ENCODE measurements around the gene FOXC1. TPM values are rescaled to one million over a fixed set of nuclear protein-coding genes. Genes with fewer than 3 reads are reported as not detected.

FOXC1 gene
- total RNA-seq, 1 experiment from 2014 or later, result 16.5 TPM

- no peak overlapping the region for H3K4me3 Mint-ChIP-seq (ENCODE audit: low read depth, unreplicated experiment)
- no peak overlapping the region for H3K27ac Mint-ChIP-seq (ENCODE audit: unreplicated experiment)
- CTCF ChIA-PET, result no interaction called here
- H3K9me3 Mint-ChIP-seq (ENCODE audit: low read depth, unreplicated experiment), result no peaks in the 10 kb centered on the region
- H3K27me3 Mint-ChIP-seq (ENCODE audit: unreplicated experiment), result peaks cover 2% of the 10 kb centered on the region
- TF ChIP-seq CTCF (IDR thresholded peaks at IDR 0.05; ENCODE audit: unreplicated experiment), result no peak
- DNase-seq, result no peak
- H3K36me3 Mint-ChIP-seq (ENCODE audit: insufficient read depth, unreplicated experiment), result no peaks in the 10 kb centered on the region
- H3K4me1 Mint-ChIP-seq (ENCODE audit: low read depth, unreplicated experiment), result peaks cover 21% of the 10 kb centered on the region
- intact Hi-C loops (cut with micrococcal nuclease; ENCODE audit: unreplicated experiment), result loop anchor here (5.0 kb wide), 2 partner anchors 753 to 1033 kb away; no protein-coding TSS in a partner anchor
- BruUV-seq (replicated peaks), result no TSS peak
Measured at GRCh38 chr6:1599469-1599868, 10.2 kb upstream of the FOXC1 start.

DNA sequence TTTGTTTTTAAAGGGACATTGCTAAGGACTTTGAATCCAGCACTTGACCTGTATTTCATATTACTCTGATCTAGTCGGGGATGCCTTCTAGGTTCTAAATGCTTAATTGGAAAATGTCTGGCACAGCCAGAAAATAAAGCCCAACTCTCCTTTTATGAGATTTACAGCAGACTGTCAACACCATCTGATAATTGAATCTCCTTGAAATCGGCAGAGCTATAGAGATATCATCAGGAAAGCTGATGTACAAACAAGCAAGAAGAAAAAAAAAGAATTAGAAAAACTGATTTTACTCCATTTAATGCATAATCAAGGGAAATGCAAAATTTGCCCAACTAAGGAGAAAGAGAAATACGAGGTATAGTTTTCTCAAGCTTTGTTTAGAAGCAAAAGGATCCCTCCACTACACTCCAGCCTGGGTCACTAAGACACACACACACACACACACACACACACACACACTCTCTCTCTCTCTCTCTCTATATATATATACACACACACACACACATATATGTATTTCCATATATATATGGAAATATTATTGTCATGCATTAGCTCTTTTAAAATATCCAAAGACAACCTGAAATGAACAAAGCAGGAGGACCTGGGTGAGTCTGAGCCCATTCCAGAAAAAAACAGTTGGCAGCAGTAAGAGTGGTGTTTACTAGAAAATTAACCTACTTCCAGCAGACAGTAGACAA, 9.5 kb upstream of the FOXC1 start:
- TF ChIP-seq CTCF (IDR thresholded peaks at IDR 0.05; ENCODE audit: unreplicated experiment), result no peak
- CTCF ChIA-PET, result no interaction called here
- H3K9me3 Mint-ChIP-seq (ENCODE audit: low read depth, unreplicated experiment), result no peaks in the 10 kb centered on the region
- H3K36me3 Mint-ChIP-seq (ENCODE audit: insufficient read depth, unreplicated experiment), result no peaks in the 10 kb centered on the region
- no peaks in the 10 kb centered on the region for H3K27me3 Mint-ChIP-seq (ENCODE audit: unreplicated experiment)
- H3K4me1 Mint-ChIP-seq (ENCODE audit: low read depth, unreplicated experiment), result peaks cover 21% of the 10 kb centered on the region
- intact Hi-C loops (cut with micrococcal nuclease; ENCODE audit: unreplicated experiment), result no loop called here
- H3K4me3 Mint-ChIP-seq (ENCODE audit: low read depth, unreplicated experiment), result no peak overlapping the region
- no peak overlapping the region for H3K27ac Mint-ChIP-seq (ENCODE audit: unreplicated experiment)
- no TSS peak for BruUV-seq (replicated peaks)
- no peak for DNase-seq

GRCh38 chr6:1600764-1601157, 9.0 kb upstream of the FOXC1 start:
- Mint-ChIP-seq H3K36me3 (ENCODE audit: insufficient read depth, unreplicated experiment) (no peaks in the 10 kb centered on the region), H3K9me3 (ENCODE audit: low read depth, unreplicated experiment) (no peaks in the 10 kb centered on the region), H3K27ac (ENCODE audit: unreplicated experiment) (no peak overlapping the region), H3K27me3 (ENCODE audit: unreplicated experiment) (no peaks in the 10 kb centered on the region), H3K4me3 (ENCODE audit: low read depth, unreplicated experiment) (no peak overlapping the region), H3K4me1 (ENCODE audit: low read depth, unreplicated experiment) (peaks cover 21% of the 10 kb centered on the region)
- no TSS peak for BruUV-seq (replicated peaks)
- CTCF ChIA-PET, result no interaction called here
- DNase-seq, result no peak
- intact Hi-C loops (cut with micrococcal nuclease; ENCODE audit: unreplicated experiment), result no loop called here
- TF ChIP-seq CTCF (IDR thresholded peaks at IDR 0.05; ENCODE audit: unreplicated experiment), result no peak

DNA sequence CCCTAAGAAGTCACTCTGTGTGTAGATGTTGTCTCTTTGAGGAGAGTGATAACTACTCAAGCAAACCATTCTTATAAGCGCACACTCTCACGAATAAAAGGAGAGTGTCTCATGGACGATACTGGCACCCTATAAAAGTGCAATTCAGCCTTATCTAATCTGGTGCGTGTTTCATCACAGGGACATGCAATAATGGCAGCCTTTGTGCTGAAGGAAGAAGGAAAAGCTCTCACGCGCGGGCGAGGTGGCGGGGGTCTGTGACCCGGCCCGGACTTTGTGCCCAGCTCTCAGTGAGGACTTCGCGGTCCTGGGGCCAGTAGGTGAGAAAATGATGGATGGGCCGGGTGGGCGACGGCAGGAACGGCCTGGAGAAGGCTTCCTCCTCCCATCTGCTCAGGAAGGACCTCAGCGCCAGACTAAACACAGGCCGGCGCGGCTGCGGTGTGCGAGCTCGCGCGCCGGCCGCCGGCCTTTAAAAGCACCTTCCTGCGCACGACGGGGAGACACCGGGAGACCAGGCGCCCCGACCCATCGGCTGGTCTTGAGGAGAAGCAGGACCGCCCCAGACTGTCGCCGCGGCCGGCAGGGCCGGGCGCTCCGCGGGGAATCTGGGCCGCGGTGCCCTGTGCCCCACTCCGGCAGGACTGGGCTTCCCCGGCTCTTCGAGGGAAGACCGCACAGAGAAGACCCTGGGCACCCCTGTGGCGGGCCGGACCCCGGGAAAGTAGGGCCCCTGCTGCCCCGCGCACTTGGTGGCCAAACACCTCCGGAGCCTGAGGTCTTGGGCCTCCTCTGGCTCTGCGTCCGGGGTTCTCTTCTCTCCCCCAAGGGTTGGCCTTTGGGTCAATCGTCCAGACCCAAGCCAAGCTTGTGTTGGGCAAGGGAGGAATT, 8.3 kb upstream of the FOXC1 start:
- Mint-ChIP-seq H3K4me1 (ENCODE audit: low read depth, unreplicated experiment) (peaks cover 21% of the 10 kb centered on the region), H3K27me3 (ENCODE audit: unreplicated experiment) (no peaks in the 10 kb centered on the region), H3K9me3 (ENCODE audit: low read depth, unreplicated experiment) (no peaks in the 10 kb centered on the region), H3K36me3 (ENCODE audit: insufficient read depth, unreplicated experiment) (no peaks in the 10 kb centered on the region), H3K4me3 (ENCODE audit: low read depth, unreplicated experiment) (no peak overlapping the region), H3K27ac (ENCODE audit: unreplicated experiment) (no peak overlapping the region)
- CTCF ChIA-PET, result interaction anchor here (0.6 kb wide), 1 partner anchor 95 kb away, joined by 3 read pairs; no protein-coding TSS in a partner anchor
- BruUV-seq (replicated peaks), result no TSS peak
- intact Hi-C loops (cut with micrococcal nuclease; ENCODE audit: unreplicated experiment), result no loop called here
- TF ChIP-seq CTCF (IDR thresholded peaks at IDR 0.05; ENCODE audit: unreplicated experiment), result no peak
- DNase-seq, result no peak
